Body of pancreas (tissue), 4 donors: ENCODE measurements around the gene ASPHD2. TPM values are rescaled to one million over a fixed set of nuclear protein-coding genes. Genes with fewer than 3 reads are reported as not detected.

Source experiments
- ATAC-seq: fragments of 150-250 bp; one replicate; pipeline ENCODE4 v1.9.1; 2016
- DNase-seq, 4 donors: peaks; one replicate each; pipeline ENCODE4 v3.0.0-alpha.2; 2019
- H3K27ac ChIP-seq, 4 donors: fragments of 200-600 bp; sonication (generic); 1 replicate in 3 of 4; 2 replicates in 1 of 4; pipeline versions ENCODE4 v1.5.1 to v1.6.1; 2016 to 2019; ENCODE audit warnings: mild to moderate bottlenecking in 1 of 4, mixed read lengths in 1 of 4, moderate library complexity in 1 of 4
- H3K27me3 ChIP-seq, 2 donors: fragments of 200-600 bp; sonication (generic); one replicate each; pipeline ENCODE4 v1.6.0; 2016; ENCODE audit warnings: mild to moderate bottlenecking in 1 of 2
- H3K36me3 ChIP-seq, 2 donors: fragments of 200-600 bp; sonication (generic); replicated peaks in 1 of 2; 2 replicates each; pipeline ENCODE4 v1.5.1; 2016; ENCODE audit warnings: low read depth in 2 of 2; ENCODE audit not compliant: insufficient read depth in 1 of 2
- H3K4me1 ChIP-seq: fragments of 200-600 bp; sonication (generic); one replicate; pipeline ENCODE4 v1.6.0; 2016
- H3K4me3 ChIP-seq, 2 donors: fragments of 200-600 bp; sonication (generic); 1 replicate in 1 of 2; 2 replicates in 1 of 2; pipeline ENCODE4 v1.5.1; 2016 to 2019
- H3K9me3 ChIP-seq, 3 donors: fragments of 200-600 bp; sonication (generic); 1 replicate in 2 of 3; 2 replicates in 1 of 3; pipeline ENCODE4 v1.5.1; 2016
- POLR2A ChIP-seq, 3 donors: fragments of 450-650 bp; IDR thresholded peaks; one replicate each; pipeline ENCODE4 v1.6.1; 2016; ENCODE audit warnings: antibody characterized with exemption in 3 of 3, mild to moderate bottlenecking in 2 of 3
- WGBS, 2 donors: methylation state at CpG; one replicate each; pipeline ENCODE4 v1.1.5; 2017; 5-methylcytosine and 5-hydroxymethylcytosine counted together
- intact Hi-C: fragments of 100-400 bp; cut with DNase I; formaldehyde crosslinking; loops from one replicate; pipeline ENCODE4 v1.15.1; 2023
- total RNA-seq, 2 donors: library from RNA; depleted of rRNA; stranded (reverse); fragments of >200 nt; gene quantifications; one replicate each; pipeline ENCODE4 v1.1.0, GENCODE V29; 2016
- TF ChIP-seq, protein P1 (sequence below), 7 experiments: fragments of 450-650 bp in 4 of 7; fragments of 200-600 bp in 3 of 7; sonication (generic) in 3 of 7; IDR thresholded peaks; one replicate each; pipeline ENCODE4 v1.5.1; 2016 to 2019; ENCODE audit warnings: antibody characterized with exemption in 7 of 7

The ASPHD2 gene
- total RNA-seq, 2 donors from 2014 or later: 0.33 to 1.6 TPM

GRCh38 chr22:26444777-26445176 is 15.7 kb downstream of the ASPHD2 start:
- H3K4me3 ChIP-seq: no peak overlapping the region
- H3K27me3 ChIP-seq: no peaks in the 10 kb centered on the region
- H3K27ac ChIP-seq: no peak overlapping the region
- no peaks in the 10 kb centered on the region for H3K4me1 ChIP-seq
- 78 to 79% methylated on average over 8 of the region's 8 CpGs for WGBS, 2 donors
- H3K36me3 ChIP-seq: no peaks in the 10 kb centered on the region
- intact Hi-C loops: no loop called here
- no peak for DNase-seq
- no peaks in the 10 kb centered on the region for H3K9me3 ChIP-seq
- no peak for TF ChIP-seq POLR2A (IDR thresholded peaks at IDR 0.05)
- TF ChIP-seq, protein P1, sequence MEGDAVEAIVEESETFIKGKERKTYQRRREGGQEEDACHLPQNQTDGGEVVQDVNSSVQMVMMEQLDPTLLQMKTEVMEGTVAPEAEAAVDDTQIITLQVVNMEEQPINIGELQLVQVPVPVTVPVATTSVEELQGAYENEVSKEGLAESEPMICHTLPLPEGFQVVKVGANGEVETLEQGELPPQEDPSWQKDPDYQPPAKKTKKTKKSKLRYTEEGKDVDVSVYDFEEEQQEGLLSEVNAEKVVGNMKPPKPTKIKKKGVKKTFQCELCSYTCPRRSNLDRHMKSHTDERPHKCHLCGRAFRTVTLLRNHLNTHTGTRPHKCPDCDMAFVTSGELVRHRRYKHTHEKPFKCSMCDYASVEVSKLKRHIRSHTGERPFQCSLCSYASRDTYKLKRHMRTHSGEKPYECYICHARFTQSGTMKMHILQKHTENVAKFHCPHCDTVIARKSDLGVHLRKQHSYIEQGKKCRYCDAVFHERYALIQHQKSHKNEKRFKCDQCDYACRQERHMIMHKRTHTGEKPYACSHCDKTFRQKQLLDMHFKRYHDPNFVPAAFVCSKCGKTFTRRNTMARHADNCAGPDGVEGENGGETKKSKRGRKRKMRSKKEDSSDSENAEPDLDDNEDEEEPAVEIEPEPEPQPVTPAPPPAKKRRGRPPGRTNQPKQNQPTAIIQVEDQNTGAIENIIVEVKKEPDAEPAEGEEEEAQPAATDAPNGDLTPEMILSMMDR (IDR thresholded peaks at IDR 0.05): no peak
- no peak for ATAC-seq

GRCh38 chr22:26445577-26446275 is 16.7 kb downstream of the ASPHD2 start:
- intact Hi-C loops: no loop called here
- 59 to 60% methylated on average over 13 to 15 of the region's 15 CpGs for WGBS, 2 donors
- H3K4me1 ChIP-seq: no peaks in the 10 kb centered on the region

GRCh38 chr22:26446808-26447515 is 17.9 kb downstream of the ASPHD2 start:
- no peaks in the 10 kb centered on the region for H3K4me1 ChIP-seq
- intact Hi-C loops: no loop called here
- ATAC-seq: no peak
- 86 to 87% methylated on average over 17 of the region's 17 CpGs for WGBS, 2 donors
- H3K4me3 ChIP-seq: no peak overlapping the region
- H3K27me3 ChIP-seq: no peaks in the 10 kb centered on the region
- H3K36me3 ChIP-seq: peaks cover 0 to 9% of the 10 kb centered on the region in 2 donors
- DNase-seq: no peak
- no peak for TF ChIP-seq POLR2A (IDR thresholded peaks at IDR 0.05)
- TF ChIP-seq, protein P1 (IDR thresholded peaks at IDR 0.05): no peak
- H3K9me3 ChIP-seq: no peaks in the 10 kb centered on the region
- no peak overlapping the region for H3K27ac ChIP-seq

More at GRCh38 chr22:26445577-26446275, 16.7 kb downstream of the ASPHD2 start:
- peaks cover 0 to 1% of the 10 kb centered on the region in 2 donors for H3K36me3 ChIP-seq
- no peak for ATAC-seq
- H3K9me3 ChIP-seq: no peaks in the 10 kb centered on the region
- no peak for TF ChIP-seq POLR2A (IDR thresholded peaks at IDR 0.05)
- TF ChIP-seq, protein P1 (IDR thresholded peaks at IDR 0.05): no peak
- no peak overlapping the region for H3K27ac ChIP-seq
- H3K4me3 ChIP-seq: no peak overlapping the region
- H3K27me3 ChIP-seq: no peaks in the 10 kb centered on the region
- no peak for DNase-seq

DNA sequence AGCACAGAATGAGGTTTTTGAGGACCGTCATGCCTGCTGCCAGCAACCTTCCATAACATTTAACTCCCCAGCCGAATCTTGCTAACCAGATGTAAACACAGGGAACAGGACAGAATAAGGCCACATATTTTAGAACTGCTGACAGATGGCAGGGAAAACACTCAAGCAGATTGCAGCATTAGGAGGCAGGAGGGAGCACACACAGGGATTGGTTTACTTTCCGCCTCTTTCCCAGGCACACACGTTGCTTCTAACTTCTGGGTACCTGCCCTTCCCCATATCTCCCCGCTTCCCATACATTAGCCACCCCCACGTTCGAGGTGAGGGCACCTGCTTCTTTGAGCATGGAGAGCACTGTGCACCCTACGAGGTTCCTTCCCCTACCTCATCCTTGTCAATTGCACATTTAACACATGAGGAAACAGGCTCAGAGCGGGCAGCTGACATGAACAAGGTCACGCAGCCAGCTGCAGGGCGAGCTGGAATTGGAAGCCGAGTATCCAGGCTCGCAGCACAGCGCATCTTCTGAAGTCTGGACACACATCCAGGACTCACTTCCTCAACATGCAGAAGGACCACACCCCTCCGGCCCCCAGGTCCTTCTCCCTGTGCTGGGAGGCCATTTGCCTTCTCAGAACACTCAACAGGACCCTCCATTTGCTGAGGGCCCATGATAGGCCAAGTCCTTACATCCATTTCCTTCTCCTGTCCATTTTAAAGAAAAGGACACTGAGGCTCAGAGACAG is 18.7 kb downstream of the ASPHD2 start:
- no peaks in the 10 kb centered on the region for H3K4me1 ChIP-seq
- 76 to 77% methylated on average over 15 of the region's 15 CpGs for WGBS, 2 donors
- DNase-seq: no peak
- H3K27ac ChIP-seq: no peak overlapping the region
- no peak for ATAC-seq
- H3K9me3 ChIP-seq: no peaks in the 10 kb centered on the region
- TF ChIP-seq POLR2A (IDR thresholded peaks at IDR 0.05): no peak
- TF ChIP-seq, protein P1 (IDR thresholded peaks at IDR 0.05): no peak
- intact Hi-C loops: no loop called here
- H3K4me3 ChIP-seq: no peak overlapping the region
- peaks cover 0 to 13% of the 10 kb centered on the region in 2 donors for H3K36me3 ChIP-seq
- H3K27me3 ChIP-seq: no peaks in the 10 kb centered on the region
